GM19455 (cell line): ENCODE measurements around the gene MCC.
"Not testable (repeated sequence)": the region's sequence is repeated elsewhere in the genome, so short reads cannot be mapped to it uniquely, and the experiment has no call there.

Experiments
- ATAC-seq: cut with Tn5 transposase; IDR thresholded peaks from one replicate; pipeline ENCODE4 v1.9.1; 2021; ENCODE audit not compliant: unreplicated experiment

MCC gene

DNA sequence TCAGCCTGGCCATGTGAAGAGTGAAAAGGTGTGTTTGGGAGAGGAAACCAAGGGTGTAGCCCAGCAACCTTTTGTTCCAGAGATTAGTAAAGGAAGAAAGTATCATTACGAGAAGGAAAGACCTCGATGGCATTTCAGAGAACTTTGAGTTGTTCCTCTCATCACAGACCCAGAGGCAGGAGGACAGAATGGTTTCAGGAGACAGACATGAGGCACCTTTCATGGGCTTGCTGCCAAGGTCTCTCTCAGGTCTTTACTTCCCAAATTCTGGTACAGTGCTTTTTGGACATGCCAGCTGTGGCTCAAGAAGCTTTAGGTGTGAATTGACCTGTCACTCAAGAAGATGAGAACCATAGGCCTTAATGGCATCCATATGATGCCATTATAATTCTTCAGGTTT, 2.8 kb upstream of the MCC start:
- ATAC-seq: no peak

DNA sequence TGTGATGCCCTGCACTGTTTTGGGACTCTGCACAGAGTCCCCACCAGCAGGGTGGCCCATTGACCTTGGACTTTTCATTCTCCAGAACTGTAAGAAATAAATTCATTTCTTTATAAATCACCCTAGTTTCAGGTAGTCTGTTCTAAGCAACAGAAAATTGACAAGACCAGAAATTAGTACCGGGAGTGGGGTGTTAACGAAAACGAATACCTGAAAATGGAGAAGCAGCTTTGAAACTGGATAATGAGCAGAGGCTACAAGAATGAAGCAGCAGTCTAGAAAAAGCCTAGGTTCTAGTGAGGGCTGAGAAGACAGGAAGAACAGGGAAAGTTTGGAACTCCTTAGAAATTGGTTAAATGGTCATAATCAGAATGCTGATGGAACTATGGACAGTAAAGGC, 2.1 kb upstream of the MCC start:
- ATAC-seq: no peak

DNA sequence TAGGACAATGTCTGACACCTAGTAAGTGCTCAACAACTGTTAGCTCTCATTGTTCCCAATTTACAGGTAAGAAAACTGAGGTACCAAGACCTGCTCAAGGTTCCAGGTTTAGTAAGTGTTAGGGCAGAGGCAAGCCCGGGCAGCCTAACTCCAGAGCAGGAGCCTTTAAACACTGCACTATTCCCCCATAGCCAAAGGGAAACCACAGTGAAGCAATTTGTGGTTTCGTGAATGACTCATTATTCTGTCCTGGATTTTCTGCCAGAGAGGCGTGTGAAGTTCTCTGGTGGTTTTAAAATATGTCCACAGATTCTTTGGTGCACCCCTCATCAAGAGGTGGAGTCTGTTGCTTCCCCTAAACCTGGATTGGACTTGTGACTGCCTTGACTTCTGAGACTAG, 1.0 kb upstream of the MCC start:
- ATAC-seq: no peak

DNA sequence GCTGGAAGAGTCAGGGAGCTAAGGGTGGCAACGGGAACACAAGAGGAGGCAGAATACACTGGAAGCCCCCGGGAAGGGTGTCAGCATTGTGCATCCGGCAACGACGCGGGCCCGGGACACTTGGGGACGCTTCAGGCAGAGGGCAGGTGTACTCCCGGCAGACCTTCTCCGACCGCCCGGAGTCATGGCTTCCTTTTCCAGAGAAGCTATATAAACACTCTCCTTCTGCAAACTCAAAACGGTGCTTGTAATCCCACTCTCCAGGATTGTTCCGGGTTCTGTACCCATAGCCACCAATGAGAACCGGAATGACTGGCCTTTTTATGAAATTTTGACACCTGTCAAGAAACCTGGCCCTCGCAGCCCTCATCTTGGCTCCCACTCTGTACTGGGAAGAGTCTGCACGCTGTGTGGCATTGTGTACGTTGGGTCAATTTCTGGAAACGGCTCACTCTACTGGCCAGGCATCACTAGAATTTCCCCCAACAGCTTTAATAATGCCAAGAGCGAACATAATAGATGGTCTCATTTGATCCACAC, 462 bp upstream of the MCC start:
- no peak for ATAC-seq

DNA sequence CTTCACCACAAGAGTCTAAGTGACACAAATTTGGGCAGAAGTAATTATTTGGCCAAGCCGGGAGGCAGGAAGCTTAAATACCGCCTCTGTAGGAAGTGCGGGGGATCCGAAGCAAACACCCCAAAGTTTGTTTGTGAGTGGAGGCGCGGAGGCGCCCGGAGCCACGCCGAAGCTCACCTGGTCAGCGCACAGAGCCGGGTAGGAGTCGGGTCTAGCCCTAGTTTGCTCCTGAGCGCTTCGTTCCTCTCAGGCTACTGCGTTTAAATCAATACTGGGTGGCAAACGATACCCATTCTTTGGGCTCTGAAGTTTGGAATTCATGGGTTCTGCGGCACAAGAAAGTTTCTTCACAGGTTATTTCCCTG, 855 bp downstream of the MCC start:
- ATAC-seq: no peak

DNA sequence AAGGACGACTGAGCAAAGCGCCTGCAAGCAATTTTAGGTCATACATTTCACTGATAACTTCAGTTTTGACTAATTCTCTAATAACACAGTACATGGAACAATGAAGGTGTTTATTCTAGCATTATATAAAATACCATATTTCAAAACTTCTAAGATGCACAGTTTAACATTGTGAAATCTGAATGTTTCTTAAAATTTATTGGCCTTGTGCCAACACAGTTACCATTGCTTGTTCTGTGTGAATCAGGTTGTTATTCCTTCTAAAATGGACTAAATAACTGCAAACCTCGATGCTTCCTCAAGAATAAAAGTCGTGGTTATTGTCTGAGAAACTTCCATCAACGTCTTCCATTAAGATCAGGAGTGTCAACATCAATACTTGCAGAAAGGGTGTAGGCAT, 8.0 kb downstream of the MCC start:
- no peak for ATAC-seq

DNA sequence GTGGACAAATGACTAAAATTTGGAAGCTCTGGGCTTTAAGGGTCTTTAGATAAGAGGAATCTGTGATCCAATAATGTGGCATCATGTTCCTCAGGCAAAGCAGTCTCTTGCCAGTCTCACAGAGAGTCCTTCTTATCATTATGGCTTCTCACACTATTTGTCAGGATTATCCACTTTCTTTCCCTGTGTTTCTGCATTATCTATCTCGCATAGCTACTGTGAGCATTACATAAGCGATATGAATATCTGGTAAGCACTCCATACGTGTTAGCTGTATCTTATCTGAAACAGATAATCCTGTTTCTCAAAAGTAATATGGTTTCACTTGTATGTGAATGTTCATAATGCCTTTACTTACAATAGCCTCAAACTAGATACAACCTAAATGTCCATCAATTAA, 9.6 kb downstream of the MCC start:
- no peak for ATAC-seq

DNA sequence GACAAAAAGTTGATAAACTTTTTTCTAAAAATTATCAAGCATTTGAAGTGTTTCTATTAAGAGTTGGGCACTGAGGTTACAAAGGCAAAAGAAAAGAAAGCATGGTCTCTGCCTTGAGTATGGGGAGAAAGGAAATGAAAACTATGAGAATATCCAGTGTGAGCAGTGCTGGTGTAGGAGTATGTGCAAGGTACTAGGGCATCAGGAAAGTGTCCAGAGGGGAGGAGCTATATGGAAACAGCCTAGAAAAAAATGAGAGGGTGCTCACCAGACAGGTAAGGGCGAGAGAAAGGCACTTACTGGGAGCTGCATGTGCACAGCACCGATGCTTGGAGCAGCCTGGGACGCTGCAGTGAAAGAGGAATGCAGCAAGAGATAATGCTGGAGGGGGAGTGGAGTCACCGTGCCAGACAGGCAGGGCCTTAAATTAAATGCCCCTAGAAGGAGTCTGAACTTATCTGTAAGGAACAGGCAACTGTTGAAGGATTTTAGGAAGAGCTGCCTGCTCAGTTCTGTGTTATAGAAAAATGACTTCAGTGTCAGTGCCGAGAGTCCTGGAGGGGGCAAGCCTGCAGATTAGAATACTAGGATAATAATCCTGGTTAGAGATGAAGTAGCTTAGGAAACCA, 14.0 kb downstream of the MCC start:
- ATAC-seq: no peak

DNA sequence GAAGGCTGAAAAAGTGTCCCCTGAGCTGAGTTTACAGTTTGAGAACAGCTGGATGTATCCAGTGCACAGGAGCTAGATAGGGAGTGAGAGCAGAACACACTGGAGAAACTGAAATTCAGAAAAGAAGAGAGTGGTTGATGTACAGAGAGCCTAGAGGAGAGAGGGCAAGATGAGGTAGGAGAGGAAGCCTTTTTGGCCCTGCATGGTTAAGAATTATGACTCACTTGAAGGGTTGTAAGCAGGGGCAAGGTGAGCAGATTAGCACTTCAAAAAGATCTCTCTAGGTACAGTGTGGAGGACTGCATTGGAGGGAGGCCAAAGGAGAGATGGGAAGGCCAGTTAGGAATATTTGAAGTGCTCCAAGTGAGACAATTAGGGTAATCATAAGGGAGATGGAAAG, 25.2 kb downstream of the MCC start:
- ATAC-seq: no peak

DNA sequence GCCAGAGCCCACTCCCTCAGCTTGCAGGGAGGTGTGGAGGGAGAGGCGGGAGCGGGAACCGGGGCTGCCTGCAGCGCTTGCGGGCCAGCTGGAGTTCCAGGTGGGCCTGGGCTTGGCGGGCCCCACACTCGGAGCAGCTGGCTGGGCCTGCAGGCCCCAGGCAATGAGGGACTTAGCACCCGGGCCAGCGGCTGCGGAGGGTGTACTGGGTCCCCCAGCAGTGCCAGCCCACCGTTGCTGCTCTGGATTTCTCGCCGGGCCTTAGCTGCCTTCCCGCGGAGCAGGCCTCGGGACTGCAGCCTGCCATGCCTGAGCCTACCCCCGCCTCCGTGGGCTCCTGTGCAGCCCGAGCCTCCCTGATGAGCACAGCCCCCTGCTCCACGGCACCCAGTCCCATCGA, 31.1 kb downstream of the MCC start:
- ATAC-seq: not testable (repeated sequence)

DNA sequence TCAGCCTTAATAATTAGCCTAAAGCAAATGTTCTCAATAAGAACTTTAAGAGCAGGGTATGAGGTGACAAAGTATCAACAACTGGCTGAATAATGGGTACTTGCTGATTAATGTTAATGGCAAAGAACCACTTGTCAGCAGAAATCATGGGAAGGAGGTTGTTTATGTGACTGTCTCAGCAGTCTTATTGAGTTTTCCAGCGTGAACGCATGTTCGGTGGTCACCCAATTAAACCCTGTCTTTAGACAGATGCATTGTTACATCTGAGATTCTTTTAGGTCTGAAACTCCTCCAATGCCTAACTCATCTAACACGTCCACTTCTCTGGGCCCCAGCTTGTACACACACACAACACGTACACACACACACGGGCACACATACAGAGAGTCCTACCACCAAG, 35.3 kb downstream of the MCC start:
- no peak for ATAC-seq

DNA sequence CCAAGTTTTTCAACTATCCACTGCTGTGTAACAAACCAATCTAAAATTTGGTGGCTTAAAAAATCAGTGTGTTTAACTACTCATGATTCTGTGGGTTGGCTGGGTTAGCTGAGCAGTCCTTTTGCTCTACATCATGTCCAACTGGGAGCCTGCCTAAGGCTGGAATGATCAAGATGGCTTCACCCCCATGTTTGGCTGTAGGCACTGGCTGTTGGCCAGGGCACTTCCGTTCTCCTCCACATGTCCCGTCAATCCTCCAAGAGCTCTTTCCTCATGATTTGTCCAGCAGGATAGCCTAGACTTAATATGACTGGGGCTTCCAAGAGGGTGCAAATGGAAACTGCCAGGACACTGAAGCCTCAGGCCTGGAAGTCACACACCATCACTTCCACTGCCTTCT, 36.5 kb downstream of the MCC start:
- ATAC-seq: no peak

DNA sequence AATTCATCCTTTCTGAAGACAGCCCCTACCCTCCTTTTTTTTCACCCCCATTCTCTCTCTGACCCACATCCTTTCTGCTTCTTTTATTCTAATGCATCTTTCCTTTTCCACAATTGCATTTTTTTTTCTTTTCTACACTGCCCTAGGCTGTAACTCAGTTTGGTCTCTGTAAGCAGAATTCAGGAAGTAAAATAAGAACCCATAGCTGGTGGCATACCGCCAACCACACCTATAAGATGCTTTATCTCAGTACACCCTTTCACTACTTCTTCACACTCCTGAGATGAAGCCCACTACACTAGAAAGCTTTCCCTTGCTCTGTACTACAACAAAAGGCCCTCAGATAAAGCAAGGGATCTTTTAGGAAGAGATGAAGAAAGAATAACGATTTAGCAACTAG, 37.3 kb downstream of the MCC start:
- no peak for ATAC-seq

DNA sequence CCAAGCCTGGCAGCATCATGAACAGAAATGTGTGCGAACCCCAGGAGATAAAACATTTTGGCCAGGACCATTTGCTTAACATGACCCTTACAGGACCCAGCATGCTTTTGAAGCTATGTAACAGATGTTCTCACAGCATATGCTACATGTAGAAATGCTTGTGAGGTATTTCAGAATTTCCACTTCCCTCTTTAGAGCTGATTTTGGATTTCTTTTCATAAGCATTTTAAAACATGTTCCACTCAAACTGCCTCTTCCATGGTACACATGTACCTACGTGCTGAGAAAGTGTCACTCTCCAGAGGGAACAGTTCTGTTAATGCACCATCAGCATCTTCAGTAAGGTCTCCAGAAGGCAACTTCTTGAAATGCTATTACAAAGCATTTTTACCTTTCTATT, 37.8 kb downstream of the MCC start:
- ATAC-seq: no peak

DNA sequence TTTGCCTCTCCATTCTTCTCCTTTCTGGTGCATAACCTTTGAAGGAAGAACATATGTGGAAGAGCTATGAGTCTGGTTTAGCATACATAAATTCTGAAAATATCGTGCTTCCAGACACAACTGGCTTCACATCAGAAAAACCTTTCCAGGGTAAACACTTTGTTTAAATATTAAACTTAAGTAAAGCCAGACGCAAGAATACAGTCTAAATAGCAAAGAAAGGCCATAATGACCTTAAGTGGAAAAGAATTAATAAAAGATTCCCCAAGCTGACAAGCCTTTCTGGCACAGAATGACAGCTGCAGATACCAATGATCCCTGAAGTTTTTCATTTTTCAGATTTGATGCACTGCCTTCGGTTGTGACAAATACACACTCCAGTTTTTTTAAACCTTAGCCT, 40.0 kb downstream of the MCC start:
- no peak for ATAC-seq

DNA sequence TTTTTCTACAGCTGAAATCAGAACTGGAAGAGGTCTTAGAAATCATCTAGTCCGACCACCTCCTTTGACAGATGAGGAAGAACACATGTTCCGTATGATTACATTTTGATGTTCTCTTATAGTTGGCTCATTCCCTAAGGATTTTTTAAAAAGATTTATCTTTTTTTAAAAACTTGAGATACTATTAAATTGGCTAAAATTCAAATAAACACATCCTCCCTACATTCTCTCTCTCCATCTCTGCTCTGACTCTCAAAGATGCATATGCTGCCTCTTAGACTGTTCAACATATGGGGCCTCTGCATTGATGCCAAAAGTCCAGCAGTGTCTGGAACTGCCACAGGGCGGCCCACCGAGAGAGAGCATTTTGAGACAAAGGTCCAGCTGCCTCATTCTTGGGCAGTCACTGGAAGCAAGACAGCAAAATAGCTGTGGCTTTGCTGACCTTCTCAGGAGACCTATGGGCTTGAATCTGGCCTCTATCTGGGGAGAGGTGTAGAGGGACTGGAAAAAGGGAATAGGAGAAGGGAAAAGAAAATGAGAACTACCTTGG, 40.7 kb downstream of the MCC start:
- ATAC-seq: no peak

DNA sequence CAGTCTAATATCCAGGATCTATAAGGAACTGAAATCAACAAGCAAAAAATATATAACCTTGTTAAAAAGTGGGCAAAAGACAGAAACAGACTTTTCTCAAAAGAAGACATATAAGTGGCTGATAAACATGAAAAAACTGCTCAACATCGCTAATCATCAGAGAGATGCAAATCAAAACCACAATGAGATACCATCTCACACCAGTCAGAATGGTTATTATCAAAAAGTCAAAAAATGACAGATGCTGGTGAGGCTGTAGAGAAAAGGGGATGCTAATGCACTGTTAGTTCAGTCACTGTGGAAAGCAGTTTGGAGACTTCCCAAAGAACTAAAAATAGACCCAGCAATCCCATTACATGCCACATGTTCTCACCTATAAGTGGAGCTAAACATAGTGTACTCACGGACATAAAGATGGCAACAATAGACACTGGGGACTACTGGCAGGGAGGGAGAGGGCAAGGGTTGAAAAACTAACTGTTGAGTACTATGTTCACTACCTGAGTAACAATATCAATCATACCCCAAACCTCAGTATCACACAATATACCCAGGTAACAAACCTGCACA, 41.8 kb downstream of the MCC start:
- ATAC-seq: no peak

DNA sequence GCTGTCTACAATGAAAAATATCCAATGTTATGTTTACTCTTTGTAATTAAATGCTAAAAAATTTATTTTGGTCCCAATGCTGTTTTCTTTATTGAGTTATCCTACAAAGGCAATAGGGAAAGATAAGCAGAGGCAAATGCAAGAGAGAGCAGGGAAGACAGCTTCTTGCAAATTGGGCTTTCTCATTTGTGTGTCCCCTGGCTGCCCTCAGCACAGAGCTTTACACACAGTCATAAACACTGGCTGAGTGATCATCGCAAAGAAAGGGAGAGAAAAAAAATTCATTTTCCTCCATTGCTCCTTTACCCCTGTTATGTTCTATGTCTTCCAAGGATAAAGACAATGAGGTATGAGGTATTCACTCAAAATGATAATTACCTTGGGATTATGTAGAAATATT, 51.1 kb downstream of the MCC start:
- no peak for ATAC-seq

DNA sequence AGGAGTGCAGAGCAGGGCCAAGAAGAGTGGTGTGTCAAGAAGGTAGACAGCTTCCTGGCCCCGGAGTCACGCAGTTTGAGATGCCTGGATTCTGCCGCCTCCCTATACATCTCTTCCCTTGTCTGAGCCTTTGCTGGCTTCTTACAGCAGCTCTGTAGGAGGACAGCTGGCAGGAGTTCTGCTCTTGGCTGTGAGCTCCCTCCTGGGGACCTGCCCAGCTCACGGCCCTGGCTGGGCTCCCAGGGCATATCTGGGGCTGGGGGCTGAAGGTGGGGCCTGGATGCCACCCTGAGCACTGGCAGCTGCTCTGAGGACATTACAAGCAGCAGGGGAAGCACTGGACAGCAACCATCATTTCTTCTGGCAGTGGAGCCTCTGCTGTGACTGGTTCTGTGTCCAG, 52.7 kb downstream of the MCC start:
- no peak for ATAC-seq

DNA sequence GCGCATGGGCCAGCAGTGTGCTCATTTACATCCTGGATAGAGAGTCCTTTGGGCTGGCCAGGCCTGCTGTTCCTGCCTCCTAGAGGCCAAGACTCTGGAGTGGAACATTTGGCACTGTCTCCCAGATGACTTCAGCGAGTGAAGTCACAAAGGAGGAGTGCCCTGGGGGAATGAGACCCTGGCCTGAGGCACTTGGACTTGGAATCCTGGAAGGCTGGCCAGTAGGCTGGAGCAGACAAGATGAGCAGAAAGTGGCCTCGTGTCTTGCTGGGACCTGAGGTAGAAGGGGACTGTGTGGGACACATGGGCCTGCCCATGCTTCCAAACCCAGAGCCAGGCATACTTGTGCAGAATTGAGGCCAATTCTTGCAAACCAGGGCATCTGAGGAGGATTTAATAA, 53.4 kb downstream of the MCC start, which contains the start of gene TSSK1B:
TSSK1B (minus strand) TSS at position 101 of the 400 bp plus-strand sequence. CDS start 150 bp downstream, outside the sequence.
- no peak for ATAC-seq

DNA sequence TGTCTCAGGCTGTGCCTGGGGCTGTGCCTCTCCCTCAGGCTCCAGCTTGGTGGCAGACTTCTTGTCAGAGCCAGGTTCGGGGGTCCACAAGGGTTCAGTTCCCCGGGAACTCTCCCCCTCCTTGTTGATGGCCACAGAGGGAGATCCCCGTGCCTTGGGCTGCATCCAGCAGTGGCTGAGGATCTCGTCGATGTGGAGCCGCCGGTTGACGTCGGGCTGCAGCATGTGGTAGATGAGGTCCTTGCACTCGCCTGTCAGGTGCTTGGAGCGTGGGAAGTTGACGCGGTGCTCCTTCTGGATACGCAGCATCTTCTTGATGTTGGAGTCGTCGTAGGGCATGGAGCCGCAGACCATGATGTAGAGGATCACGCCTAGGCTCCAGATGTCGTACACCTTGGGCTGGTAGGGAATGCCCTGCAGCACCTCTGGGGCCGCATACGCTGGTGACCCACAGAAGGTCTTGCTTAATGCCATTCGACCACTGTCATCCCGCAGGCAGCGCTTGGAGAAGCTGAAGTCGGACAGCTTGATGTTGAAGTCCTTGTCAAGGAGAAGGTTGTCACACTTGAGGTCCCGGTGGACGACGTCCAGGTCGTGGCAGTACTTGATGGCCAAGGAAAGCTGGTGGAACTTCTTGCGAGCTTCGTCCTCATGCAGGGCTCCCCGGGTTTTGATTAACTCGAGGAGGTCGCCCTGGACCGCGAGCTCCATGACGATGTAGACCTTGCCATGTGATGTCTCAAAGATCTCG, 54.2 kb downstream of the MCC start:
- ATAC-seq: no peak

DNA sequence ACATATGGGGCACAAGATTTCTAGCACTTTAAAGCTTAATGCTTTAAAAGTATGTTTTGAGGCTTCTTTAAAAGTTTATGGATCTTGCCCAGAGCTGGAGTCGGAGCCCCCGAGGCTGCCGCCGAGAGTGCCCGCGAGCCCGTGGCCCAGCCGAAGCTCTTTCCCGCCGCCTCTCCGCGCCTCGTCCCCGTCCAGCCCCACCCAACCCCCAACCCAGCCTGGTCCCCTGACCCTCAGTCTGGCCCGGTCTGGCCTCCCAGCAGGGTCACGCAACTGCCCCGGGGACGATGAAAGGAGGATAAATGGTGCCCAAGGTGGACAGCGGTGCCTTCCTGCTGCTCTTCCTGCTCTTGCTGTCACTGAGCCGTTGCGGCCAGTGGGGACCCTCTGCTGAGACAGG, 55.2 kb downstream of the MCC start:
- no peak for ATAC-seq
